Tibial nerve (tissue), 4 donors: Measurements from ENCODE around the gene TAF11L7.
"Not testable (repeated sequence)": the region's sequence is repeated elsewhere in the genome, so short reads cannot be mapped to it uniquely, and the experiment has no call there.

Source experiments
- CTCF ChIP-seq, 5 experiments: fragments of 200-600 bp in 3 of 5; fragments of 450-650 bp in 2 of 5; sonication (generic) in 3 of 5; IDR thresholded peaks; one replicate each; pipeline ENCODE4 v1.5.1; 2016 to 2019; ENCODE audit warnings: antibody characterized with exemption in 5 of 5, mild to moderate bottlenecking in 3 of 5, moderate library complexity in 2 of 5
- EP300 ChIP-seq, 2 donors: sonication (generic); formaldehyde crosslinking; IDR thresholded peaks; one replicate each; pipeline ENCODE4 v1.6.1; 2017; ENCODE audit warnings: antibody characterized with exemption in 2 of 2, mild to moderate bottlenecking in 1 of 2
- POLR2A ChIP-seq, 2 donors: fragments of 450-650 bp; IDR thresholded peaks; one replicate each; pipeline ENCODE4 v1.6.1; 2017; ENCODE audit warnings: antibody characterized with exemption in 2 of 2, mild to moderate bottlenecking in 2 of 2, moderate library complexity in 2 of 2

DNA sequence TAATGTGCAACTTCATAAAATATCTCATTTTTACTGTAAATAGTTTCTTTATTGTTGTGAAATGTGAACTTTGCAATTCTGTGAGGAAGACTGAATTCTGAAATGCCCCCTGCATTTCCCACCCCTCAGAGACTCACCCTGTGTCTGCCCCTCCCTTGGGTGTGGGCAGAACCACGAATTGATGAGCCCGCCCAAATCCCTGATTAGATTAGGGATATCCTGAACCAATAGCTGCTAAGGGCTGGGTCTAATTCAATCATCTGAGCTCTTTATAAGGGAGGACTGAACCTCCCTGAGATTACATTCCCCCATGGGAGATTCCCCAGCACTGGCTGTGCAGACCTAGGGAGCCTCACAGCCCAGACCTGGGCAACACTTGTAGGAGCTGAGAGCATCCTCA is 24.5 kb upstream of the TAF11L7 start, which contains the start of gene TAF11L12:
- not testable (repeated sequence) for TF ChIP-seq POLR2A, EP300, CTCF (IDR thresholded peaks at IDR 0.05)
